NOMO-1 treated with DMSO at 0.1 percent for 48 hours (cell line): Measurements from ENCODE around the gene ANKRD16.
"Not testable (repeated sequence)": the region's sequence is repeated elsewhere in the genome, so short reads cannot be mapped to it uniquely, and the experiment has no call there.

Source experiments
- DNase-seq: peaks from one replicate; lab custom pipeline; 2025; ENCODE audit not compliant: unreplicated experiment; lab: John Stamatoyannopoulos, UW

ANKRD16 gene

DNA sequence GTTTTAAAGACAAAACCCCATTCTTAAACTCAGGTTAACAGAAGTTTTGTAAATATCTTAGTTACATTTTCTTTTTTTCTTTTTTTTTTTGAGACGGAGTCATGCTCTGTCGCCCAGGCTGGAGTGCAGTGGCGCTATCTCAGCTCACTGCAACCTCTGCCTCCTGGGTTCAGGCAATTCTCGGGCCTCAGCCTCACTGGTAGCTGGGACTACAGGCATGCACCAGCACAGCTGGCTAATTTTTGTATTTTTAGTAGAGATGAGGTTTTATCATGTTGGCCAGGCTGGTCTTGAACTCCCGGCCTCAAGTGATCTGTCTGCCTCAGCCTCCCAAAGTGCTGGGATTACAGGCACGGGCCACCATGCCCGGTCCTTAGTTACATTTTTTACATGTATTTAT is 12.7 kb downstream of the ANKRD16 start:
- not testable (repeated sequence) for DNase-seq

GRCh38 chr10:5876181-5876768 is 13.4 kb downstream of the ANKRD16 start:
- DNase-seq: no peak

- peak; percentile 81 for DNase-seq
Measured at GRCh38 chr10:5873515-5873995, 16.1 kb downstream of the ANKRD16 start.

GRCh38 chr10:5871596-5871995 is 18.1 kb downstream of the ANKRD16 start:
- DNase-seq: no peak

GRCh38 chr10:5869156-5869555 is 20.5 kb downstream of the ANKRD16 start:
- DNase-seq: no peak

DNA sequence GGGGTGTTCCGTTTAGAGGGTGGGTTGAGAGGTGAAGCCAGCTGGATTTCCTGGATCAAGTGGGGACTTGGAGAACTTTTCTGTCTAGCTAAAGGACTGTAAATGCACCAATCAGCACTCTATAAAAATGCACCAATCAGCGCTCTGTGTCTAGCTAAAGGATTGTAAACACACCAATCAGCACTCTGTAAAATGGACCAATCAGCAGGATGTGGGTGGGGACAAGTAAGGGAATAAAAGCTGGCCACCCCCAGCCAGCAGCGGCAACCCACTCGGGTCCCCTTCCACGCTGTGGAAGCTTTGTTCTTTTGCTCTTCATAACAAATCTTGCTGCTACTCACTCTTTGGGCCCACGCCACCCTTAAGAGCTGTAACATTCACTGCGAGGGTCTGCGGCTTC is 21.3 kb downstream of the ANKRD16 start:
- not testable (repeated sequence) for DNase-seq

DNA sequence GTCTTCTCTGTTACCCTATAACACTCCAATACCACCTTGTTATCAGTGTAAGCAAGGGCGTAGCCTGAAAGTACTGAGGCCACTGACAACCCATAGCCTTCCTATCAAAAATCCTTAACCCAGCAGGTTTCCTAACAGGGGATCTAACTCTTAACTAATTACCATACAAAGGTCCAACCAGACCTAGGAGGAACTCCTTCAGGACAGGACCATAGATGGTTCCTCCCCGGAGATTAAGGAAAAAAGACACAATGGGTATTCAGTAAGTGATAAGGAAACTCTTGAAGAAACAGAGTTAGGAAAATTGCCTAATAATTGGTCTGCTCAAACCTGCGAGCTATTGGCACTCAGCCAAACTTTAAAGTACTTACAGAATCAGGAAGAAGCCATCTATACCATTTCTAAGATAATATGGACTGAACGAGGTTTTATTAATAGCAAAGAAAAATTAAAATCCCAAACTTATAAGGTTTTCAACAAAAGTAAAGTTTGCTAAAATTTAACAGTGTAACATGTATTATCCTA is 22.5 kb downstream of the ANKRD16 start:
- peak; percentile 45 for DNase-seq

DNA sequence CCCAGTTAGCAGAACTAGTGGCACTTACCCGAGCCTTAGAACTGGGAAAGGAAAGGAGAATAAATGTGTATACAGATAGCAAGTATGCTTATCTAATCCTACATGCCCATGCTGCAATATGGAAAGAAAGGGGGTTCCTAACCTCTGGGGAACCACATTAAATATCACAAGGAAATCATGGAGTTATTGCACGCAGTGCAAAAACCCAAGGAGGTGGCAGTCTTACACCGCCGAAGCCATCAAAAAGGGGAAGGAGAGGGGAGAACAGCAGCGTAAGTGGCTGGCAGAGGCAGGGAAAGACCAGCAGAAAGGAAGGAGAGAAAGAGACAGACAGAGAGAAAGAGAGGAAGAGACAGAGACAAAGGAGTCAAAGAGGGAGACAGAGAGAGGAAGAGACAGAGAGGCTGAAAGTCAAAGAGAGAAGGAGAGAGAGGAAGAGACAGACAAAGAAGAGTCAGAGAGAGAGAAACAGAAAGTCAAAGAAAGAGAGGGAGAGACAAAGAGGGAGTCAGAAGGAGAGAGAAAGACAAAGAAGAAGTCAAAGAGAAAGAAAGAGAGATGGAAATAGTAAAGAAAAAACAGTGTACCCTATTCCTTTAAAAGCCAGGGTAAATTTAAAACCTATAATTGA is 23.1 kb downstream of the ANKRD16 start:
- DNase-seq: peak; percentile 15

- DNase-seq: not testable (repeated sequence)
Measured at GRCh38 chr10:5862981-5863685, 26.6 kb downstream of the ANKRD16 start.

- DNase-seq: no peak
Measured at GRCh38 chr10:5862360-5862961, 27.2 kb downstream of the ANKRD16 start.

GRCh38 chr10:5860066-5860465 is 29.6 kb downstream of the ANKRD16 start:
- peak; percentile 74 for DNase-seq

DNA sequence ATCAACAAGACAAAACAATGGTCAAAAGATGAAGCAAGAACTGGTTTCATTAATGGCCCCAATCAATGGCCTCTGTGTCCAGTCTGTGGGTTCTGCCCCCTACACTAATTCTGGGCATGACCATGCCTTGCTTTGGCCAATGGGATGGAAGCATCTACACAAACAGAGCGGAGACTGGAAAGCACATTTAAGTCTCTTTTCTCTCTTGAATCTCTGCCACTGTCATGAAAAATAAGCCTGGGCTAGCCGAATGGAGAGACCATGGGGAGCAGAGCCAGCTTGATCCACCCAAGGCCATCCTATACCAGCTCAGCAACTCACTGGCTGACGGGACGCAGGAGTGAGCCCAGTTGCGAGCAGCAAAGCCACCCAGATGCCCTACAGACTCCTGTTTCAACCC is 30.9 kb downstream of the ANKRD16 start:
- no peak for DNase-seq

DNA sequence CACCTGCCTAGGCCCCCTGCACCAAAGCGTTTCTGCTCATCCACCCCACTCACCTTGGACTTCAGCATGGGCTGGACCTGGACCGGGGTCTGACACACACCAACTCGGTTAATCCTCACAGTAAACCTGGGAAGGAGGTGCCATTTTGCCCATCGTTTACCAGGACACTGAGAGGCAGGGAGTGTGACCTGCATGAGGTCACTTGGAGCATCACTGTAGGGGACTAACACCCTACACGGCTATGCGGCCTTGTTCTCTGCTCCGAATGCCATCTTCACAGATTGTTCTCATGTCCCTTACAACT is 33.0 kb downstream of the ANKRD16 start:
- no peak for DNase-seq

GRCh38 chr10:5855979-5856700 is 33.6 kb downstream of the ANKRD16 start:
- no peak for DNase-seq

GRCh38 chr10:5854131-5854475 is 35.6 kb downstream of the ANKRD16 start:
- no peak for DNase-seq

DNA sequence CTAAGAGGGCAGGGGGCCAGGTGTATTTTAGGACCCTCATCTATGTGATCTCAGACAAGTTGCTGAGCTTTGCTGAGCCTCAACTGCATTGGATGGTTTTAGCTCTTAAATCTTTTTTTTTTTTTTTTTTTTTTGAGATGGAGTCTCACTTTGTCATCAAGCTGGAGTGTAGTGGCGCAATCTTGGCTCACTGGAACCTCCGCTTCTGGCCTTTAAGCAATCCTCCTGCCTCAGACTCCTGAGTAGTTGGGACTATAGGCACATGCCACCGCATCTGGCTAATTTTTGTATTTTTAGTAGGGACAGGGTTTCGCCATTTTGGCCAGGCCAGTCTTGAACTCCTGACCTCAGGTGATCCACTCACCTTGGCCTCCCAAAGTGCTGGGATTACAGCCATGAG is 43.0 kb downstream of the ANKRD16 start:
- not testable (repeated sequence) for DNase-seq

GRCh38 chr10:5844345-5845055 is 45.2 kb downstream of the ANKRD16 start:
- DNase-seq: no peak

DNA sequence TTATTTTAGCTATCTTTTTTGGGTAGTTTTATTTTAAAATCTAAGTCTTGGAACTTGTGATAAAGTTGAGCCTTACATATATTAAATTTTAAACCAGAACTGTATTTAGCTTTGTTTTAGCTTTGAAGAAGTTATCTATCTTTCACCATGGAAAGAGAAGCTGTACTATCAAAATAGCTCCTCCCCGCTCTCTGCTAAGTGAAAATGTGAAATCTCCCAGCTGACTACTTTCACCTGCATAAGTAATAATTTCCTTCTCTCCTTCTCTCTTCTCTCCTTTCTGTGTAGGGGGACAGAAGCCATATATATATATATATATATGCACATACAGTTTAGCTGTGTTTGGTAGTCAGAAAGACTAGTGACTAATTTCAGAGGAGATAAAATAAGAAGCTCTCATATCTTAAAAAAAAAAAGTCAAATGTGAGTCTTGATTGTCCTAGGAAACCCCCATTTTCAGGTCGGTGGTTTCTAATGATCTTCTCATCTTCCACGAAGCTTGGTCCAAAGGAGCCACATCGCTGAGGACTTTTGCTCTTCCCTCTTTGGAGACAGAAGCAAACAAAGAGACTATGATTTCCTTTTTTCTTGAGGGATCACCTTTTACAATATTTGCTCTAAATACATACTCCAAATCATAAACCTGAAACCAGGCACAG is 45.9 kb downstream of the ANKRD16 start:
- no peak for DNase-seq

GRCh38 chr10:5841965-5842364 is 47.7 kb downstream of the ANKRD16 start:
- DNase-seq: no peak
